Duodenal mucosa (tissue), 2 donors: ENCODE results near the gene ELAVL2.
"Not testable (repeated sequence)": the region's sequence is repeated elsewhere in the genome, so short reads cannot be mapped to it uniquely, and the experiment has no call there.

Experiments used
- H3K27ac ChIP-seq: one replicate; pipeline ENCODE4 v1.7.0; 2013; ENCODE audit warnings: low read depth, low read length
- H3K27me3 ChIP-seq, 2 donors: one replicate each; pipeline ENCODE4 v1.7.0; 2013; ENCODE audit warnings: low read length in 2 of 2, control low read depth in 1 of 2; ENCODE audit not compliant: insufficient read depth in 2 of 2, control insufficient read depth in 1 of 2
- H3K36me3 ChIP-seq, 2 donors: one replicate each; pipeline ENCODE4 v1.7.0; 2013; ENCODE audit warnings: low read length in 2 of 2, control low read depth in 1 of 2; ENCODE audit not compliant: insufficient read depth in 2 of 2, control insufficient read depth in 1 of 2
- H3K4me1 ChIP-seq, 2 donors: one replicate each; pipeline ENCODE4 v1.7.0; 2013; ENCODE audit warnings: low read length in 2 of 2, control low read depth in 1 of 2; ENCODE audit not compliant: insufficient read depth in 2 of 2, control insufficient read depth in 1 of 2
- H3K4me3 ChIP-seq, 2 donors: one replicate each; pipeline ENCODE4 v1.7.0; 2013; ENCODE audit warnings: low read length in 2 of 2, low read depth in 1 of 2
- H3K9ac ChIP-seq, 2 donors: one replicate each; pipeline ENCODE4 v1.7.0; 2013; ENCODE audit warnings: low read length in 2 of 2, low read depth in 1 of 2
- H3K9me3 ChIP-seq, 2 donors: one replicate each; pipeline ENCODE4 v1.7.0; 2013; ENCODE audit warnings: low read length in 2 of 2, control low read depth in 1 of 2; ENCODE audit not compliant: control insufficient read depth in 1 of 2

Gene ELAVL2

DNA sequence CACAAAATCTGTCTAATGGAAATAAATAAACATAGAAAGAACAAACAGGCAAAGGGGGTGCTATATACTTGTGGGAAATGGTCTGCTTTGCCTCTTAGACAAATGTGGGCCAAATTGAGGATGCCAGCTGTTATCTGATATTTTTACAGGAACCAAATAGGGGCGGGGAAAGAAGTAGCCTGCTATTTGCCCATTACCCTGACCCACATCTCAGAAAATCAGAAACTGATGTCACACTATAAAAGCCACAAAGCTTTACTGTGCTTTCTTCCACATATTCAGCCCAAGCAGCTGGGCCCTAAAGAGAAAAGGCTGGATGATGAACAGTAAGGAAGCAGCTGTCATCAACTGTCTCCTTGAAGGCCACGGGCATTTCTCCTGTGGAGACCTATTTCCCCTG lies 97.3 kb downstream of the ELAVL2 start:
- Histone ChIP-seq H3K4me1 (no peaks in the 10 kb centered on the region), H3K27ac (no peak overlapping the region), H3K9me3 (peaks cover 0 to 7% of the 10 kb centered on the region in 2 donors), H3K27me3 (no peaks in the 10 kb centered on the region), H3K4me3 (no peak overlapping the region), H3K9ac (no peak overlapping the region), H3K36me3 (no peaks in the 10 kb centered on the region)

DNA sequence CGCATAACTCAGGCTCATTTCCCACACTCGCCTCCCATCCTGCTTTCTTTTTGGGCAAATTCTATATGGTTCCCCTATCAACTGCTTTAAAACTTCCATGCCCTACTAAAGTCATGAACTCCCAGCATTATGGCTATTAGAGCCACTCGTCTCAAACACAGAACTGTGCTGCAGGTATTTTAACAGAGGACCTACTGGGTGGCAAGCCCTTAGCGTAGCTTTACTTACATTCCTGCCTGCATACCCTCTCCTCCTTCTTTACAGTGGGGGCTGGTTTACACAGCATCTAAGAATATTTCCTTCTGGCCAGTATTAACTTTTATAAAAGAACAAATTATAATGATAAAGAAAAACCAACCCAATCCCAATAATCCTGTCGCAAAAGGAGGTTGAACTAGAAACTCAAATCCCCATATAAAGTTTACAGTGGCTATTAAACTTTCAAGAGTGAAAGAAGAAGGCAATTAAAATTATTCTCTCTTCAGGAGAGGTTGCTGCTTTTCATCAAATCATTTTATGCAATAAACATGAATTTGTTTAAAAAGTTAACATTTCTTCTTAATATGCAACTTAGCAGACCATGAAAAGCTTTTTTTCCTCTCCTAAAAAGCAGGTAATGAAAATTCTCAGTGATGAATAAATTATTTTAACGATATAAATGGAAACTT lies 100.6 kb downstream of the ELAVL2 start:
- Histone ChIP-seq H3K27ac (no peak overlapping the region), H3K36me3 (no peaks in the 10 kb centered on the region), H3K9ac (no peak overlapping the region), H3K9me3 (peaks cover 0 to 4% of the 10 kb centered on the region in 2 donors), H3K4me1 (no peaks in the 10 kb centered on the region), H3K27me3 (no peaks in the 10 kb centered on the region), H3K4me3 (no peak overlapping the region)

DNA sequence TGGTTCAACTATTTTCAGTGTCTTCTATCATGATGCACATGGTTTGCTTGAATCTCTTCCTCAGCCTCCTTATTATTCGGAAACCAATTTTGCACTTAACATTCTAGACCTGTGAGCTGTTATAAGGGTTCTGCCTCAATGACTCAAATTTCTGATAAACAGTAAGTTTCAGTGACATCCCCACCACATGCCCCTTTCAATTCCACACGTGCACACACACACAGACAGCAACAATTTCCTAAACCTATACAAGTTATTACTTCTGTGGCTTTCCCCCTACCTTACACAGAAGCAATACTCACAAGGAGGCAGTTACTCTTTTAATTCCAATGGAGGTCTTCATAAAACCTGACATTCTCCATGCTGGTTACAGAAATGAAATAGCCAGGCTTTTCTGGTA lies 102.4 kb downstream of the ELAVL2 start:
- no peaks in the 10 kb centered on the region for H3K36me3 ChIP-seq
- H3K4me3 ChIP-seq = no peak overlapping the region
- no peaks in the 10 kb centered on the region for H3K4me1 ChIP-seq
- no peak overlapping the region for H3K9ac ChIP-seq
- H3K27ac ChIP-seq = no peak overlapping the region
- no peaks in the 10 kb centered on the region for H3K27me3 ChIP-seq
- peaks cover 0 to 4% of the 10 kb centered on the region in 2 donors for H3K9me3 ChIP-seq

DNA sequence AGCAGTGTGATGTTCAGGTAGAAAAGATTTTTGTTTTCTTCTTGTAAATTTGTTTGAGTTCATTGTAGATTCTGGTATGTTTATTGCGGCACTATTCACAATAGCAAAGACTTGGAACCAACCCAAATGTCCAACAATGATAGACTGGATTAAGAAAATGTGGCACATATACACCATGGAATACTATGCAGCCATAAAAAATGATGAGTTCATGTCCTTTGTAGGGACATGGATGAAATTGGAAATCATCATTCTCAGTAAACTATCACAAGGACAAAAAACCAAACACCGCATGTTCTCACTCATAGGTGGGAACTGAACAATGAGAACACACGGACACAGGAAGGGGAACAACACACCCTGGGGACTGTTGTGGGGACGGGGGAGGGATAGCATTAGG lies 103.0 kb downstream of the ELAVL2 start:
- H3K27me3 ChIP-seq, H3K9ac ChIP-seq, H3K36me3 ChIP-seq, H3K9me3 ChIP-seq, H3K4me3 ChIP-seq, H3K27ac ChIP-seq, H3K4me1 ChIP-seq: not testable (repeated sequence)

DNA sequence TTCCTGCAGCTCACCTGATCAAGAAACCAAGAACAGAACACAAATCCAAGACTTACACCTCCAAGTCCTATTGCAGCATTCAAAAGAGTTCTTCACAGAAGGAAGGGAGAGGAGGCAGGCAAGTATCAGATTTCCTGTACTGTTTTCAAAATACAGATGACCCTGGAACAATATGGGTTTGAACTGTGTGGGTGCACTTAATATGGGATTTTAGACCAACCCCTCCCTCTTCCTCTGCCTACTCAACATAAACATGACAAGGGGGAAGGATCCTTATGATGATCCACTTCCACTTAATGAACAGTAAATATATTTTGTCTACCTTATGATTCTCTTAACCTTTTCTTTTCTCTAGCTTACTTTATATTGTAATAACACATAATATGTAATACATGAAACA lies 104.6 kb downstream of the ELAVL2 start:
- peaks cover 0 to 4% of the 10 kb centered on the region in 2 donors for H3K9me3 ChIP-seq
- H3K27me3 ChIP-seq = no peaks in the 10 kb centered on the region
- no peak overlapping the region for H3K27ac ChIP-seq
- H3K4me3 ChIP-seq = no peak overlapping the region
- H3K36me3 ChIP-seq = no peaks in the 10 kb centered on the region
- H3K4me1 ChIP-seq = no peaks in the 10 kb centered on the region
- no peak overlapping the region for H3K9ac ChIP-seq

DNA sequence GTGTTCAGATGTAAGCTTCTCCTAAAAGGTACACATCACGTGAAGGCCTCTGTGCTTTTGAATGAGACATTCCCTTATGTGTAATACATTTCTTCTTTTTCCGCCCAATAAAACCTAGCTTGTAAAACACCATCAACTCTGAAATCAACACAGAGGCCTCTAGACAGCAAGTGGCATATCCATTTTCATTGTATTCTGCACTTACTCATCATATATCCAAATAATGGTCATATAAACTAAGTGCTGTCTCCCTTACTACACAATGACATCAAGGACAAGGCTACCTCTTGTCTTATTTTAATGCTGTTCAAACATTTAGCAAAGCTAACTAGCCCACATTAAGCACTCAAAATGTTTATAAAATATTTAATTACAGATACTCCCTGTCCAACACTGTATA lies 108.5 kb downstream of the ELAVL2 start:
- Histone ChIP-seq H3K4me1 (no peaks in the 10 kb centered on the region), H3K36me3 (no peaks in the 10 kb centered on the region), H3K4me3 (no peak overlapping the region), H3K27ac (no peak overlapping the region), H3K27me3 (no peaks in the 10 kb centered on the region), H3K9ac (no peak overlapping the region), H3K9me3 (no peaks in the 10 kb centered on the region)

DNA sequence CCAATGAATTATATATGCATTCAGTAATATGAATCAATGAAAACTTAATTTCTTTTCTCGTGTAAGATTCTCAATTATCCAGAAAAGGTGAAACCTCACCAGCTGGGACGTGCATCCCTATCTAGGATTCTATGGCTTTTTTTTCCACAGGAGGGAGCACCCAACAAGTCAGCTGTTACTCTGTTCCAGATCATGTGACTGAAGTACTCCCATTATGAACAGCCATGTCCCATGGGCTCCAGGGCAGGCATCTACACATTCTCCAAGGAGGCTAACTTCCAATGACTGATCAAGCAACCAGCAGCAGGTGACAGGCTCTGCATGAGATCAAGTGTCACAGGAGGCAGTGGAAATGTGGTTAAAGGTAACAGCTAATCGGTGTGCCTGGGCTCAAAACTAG lies 118.8 kb downstream of the ELAVL2 start:
- no peak overlapping the region for H3K4me3 ChIP-seq
- H3K9ac ChIP-seq = no peak overlapping the region
- H3K36me3 ChIP-seq = no peaks in the 10 kb centered on the region
- no peak overlapping the region for H3K27ac ChIP-seq
- H3K9me3 ChIP-seq = no peaks in the 10 kb centered on the region
- H3K4me1 ChIP-seq = no peaks in the 10 kb centered on the region
- no peaks in the 10 kb centered on the region for H3K27me3 ChIP-seq

DNA sequence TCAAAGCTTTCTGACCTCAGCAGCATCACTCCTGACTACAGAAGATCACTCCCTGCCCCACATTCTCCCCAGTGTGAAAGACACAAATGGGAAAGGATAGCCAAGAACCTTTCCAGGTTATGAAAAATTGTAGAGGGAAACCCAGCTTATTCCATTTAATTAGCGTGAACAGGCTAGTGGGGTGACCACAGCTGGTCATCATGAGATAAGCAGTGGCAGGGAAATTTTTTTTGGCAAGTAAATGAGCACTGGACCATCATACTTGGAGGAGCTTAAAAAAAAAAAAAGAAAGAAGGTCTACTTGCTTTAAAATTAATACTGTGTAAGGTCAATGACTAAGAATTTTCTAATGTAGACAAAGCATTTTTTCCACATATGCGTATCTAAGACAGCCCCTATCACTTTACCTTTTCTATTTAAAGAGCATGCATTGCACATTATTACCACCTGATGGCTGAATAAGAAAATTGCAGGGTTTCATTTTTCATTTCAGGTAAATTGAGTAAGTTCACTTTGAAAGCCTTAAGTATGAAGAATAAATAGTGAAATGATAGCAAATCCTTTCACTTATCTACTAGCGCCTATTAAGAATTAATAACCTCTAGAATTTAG lies 123.6 kb downstream of the ELAVL2 start:
- H3K27me3 ChIP-seq = no peaks in the 10 kb centered on the region

DNA sequence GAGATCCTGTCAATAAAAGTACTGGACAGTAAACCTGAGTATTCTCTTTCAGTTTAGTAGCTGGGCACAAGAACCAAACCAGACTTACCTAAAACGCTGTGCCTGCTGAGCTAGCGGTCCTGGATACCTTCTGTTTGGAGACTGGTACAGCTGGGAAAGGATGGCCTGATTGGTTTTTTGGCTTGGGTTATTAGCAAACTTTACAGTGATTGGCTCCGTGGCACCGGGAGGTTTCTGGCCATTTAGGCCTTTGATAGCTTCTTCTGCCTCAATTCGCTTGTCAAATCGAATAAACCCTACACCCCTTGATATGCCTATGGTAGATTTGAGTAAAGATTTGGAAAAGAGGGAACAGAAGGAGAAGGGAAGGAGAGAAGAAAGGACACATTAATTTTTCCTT lies 124.7 kb downstream of the ELAVL2 start:
- Histone ChIP-seq H3K36me3 (no peaks in the 10 kb centered on the region), H3K4me1 (no peaks in the 10 kb centered on the region), H3K9ac (no peak overlapping the region), H3K27me3 (no peaks in the 10 kb centered on the region), H3K27ac (no peak overlapping the region), H3K9me3 (no peaks in the 10 kb centered on the region), H3K4me3 (no peak overlapping the region)

More for the DNA sequence above, 123.6 kb downstream of the ELAVL2 start:
- Histone ChIP-seq H3K36me3 (no peaks in the 10 kb centered on the region), H3K9ac (no peak overlapping the region), H3K4me1 (no peaks in the 10 kb centered on the region), H3K4me3 (no peak overlapping the region), H3K9me3 (no peaks in the 10 kb centered on the region), H3K27ac (no peak overlapping the region)

DNA sequence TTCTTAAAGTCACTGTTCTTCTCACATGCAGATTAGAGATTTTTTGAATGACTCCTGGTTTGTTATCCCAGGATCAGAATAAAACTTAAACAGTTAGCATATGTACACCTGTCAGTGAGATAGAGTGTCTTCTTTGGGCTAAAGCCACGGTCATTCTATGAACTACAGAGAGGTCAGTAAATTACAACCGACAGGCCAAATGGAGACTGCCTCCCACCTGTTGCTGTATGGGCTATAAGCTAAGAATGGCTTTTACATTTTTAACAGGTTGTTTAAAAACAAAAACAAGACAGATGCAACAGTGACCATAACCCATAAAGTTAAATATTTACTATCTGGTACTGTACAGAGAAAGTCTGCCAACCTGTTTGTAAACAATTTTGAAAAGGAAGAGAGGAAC lies 125.7 kb downstream of the ELAVL2 start:
- Histone ChIP-seq H3K27me3 (no peaks in the 10 kb centered on the region), H3K9ac (no peak overlapping the region), H3K4me3 (no peak overlapping the region), H3K4me1 (no peaks in the 10 kb centered on the region), H3K36me3 (no peaks in the 10 kb centered on the region), H3K9me3 (peaks cover 0 to 2% of the 10 kb centered on the region in 2 donors), H3K27ac (no peak overlapping the region)
